Stimulated activated CD8-positive, alpha-beta memory T cell treated with anti-CD3 and anti-CD28 coated beads, Interleukin-15, amount 100 ng/mL, for 4 hours (primary cell): Measurements from ENCODE around the gene PRKAR1A.

Experiments used
- DNase-seq, 2 donors: peaks; one replicate each; pipeline ENCODE4 v3.0.0-alpha.2; 2020; ENCODE audit warnings: low read depth in 2 of 2

Gene PRKAR1A

GRCh38 chr17:68600067-68600930 lies 88.1 kb downstream of the PRKAR1A start:
- no peak for DNase-seq
